ENCODE data around the gene TMEM88. TPM values are rescaled to one million over a fixed set of nuclear protein-coding genes. Genes with fewer than 3 reads are reported as not detected.

The TMEM88 gene
- total and polyA plus RNA-seq, 2 of the 13 experiments (the other 11 are each of a cell fraction or from before 2014, with no cell fraction given), result 0.31 to 0.66 TPM

DNA sequence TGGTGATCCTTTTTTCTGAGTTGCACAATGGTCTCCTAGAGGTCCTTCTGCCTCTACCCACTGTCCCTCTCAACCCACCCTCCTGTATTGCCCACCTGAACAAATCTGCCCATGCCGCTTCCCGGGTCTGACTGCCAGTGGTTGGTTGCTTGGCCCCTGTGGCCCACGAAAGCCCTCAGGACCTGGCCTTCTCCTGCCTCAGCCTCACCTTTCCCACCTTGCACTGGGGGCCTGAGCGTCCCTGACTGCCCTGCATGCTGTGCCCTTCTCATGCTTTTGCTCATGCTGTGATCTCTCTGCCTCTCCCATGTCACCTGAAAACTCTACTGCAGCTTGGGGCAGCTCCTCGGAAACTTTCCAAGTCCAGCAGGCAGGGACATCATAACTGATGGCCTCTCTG lies 34.6 kb upstream of the TMEM88 start:
- BruUV-seq (replicated peaks), result no TSS peak
- CTCF ChIA-PET (ENCODE audit: low intra/inter-chr PET ratio, low total read pairs), result no interaction called here

More for the DNA sequence above, 34.6 kb upstream of the TMEM88 start:
- POLR2A ChIA-PET, result no interaction called here
- no peaks in the 10 kb centered on the region for H3K79me2 ChIP-seq (ENCODE audit: insufficient read depth, low read length)
- WGBS (ENCODE audit: low lambda C conversion rate), result 9% methylated on average over 5 of the region's 5 CpGs
- no peaks in the 10 kb centered on the region for H4K20me1 ChIP-seq (ENCODE audit: insufficient read depth, low read length)
- TF ChIP-seq, protein P1, sequence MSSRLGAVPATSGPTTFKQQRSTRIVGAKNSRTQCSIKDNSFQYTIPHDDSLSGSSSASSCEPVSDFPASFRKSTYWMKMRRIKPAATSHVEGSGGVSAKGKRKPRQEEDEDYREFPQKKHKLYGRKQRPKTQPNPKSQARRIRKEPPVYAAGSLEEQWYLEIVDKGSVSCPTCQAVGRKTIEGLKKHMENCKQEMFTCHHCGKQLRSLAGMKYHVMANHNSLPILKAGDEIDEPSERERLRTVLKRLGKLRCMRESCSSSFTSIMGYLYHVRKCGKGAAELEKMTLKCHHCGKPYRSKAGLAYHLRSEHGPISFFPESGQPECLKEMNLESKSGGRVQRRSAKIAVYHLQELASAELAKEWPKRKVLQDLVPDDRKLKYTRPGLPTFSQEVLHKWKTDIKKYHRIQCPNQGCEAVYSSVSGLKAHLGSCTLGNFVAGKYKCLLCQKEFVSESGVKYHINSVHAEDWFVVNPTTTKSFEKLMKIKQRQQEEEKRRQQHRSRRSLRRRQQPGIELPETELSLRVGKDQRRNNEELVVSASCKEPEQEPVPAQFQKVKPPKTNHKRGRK (CRISPR knock-in tag; IDR thresholded peaks at IDR 0.05), result no peak
- TF ChIP-seq KLF13 (CRISPR knock-in tag; IDR thresholded peaks at IDR 0.05), result no peak
- TF ChIP-seq NR2C2 (CRISPR knock-in tag; IDR thresholded peaks at IDR 0.05; ENCODE audit: borderline replicate concordance), result no peak
- TF ChIP-seq, protein P2, sequence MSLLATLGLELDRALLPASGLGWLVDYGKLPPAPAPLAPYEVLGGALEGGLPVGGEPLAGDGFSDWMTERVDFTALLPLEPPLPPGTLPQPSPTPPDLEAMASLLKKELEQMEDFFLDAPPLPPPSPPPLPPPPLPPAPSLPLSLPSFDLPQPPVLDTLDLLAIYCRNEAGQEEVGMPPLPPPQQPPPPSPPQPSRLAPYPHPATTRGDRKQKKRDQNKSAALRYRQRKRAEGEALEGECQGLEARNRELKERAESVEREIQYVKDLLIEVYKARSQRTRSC (CRISPR knock-in tag; IDR thresholded peaks at IDR 0.05; ENCODE audit: low read depth), result no peak
- TF ChIP-seq ZNF329 (CRISPR knock-in tag; IDR thresholded peaks at IDR 0.05; ENCODE audit: low read depth), result no peak
- no peak for TF ChIP-seq MIER2 (CRISPR knock-in tag; IDR thresholded peaks at IDR 0.05)
- no peak for TF ChIP-seq NCOA5 (CRISPR knock-in tag; IDR thresholded peaks at IDR 0.05)
- TF ChIP-seq TBX2 (CRISPR knock-in tag; IDR thresholded peaks at IDR 0.05; ENCODE audit: borderline replicate concordance), result no peak
- no peak for TF ChIP-seq ZNF446 (CRISPR knock-in tag; IDR thresholded peaks at IDR 0.05)
- no peak for TF ChIP-seq NFE2 (CRISPR knock-in tag; IDR thresholded peaks at IDR 0.05)
- no peak for TF ChIP-seq SRF (IDR thresholded peaks at IDR 0.05; ENCODE audit: low read depth, low read length)
- TF ChIP-seq HCFC1 (IDR thresholded peaks at IDR 0.05; ENCODE audit: low read depth, low read length), result no peak
- no peak for TF ChIP-seq SP4 (CRISPR knock-in tag; IDR thresholded peaks at IDR 0.05)
- TF ChIP-seq U2AF1 (optimal IDR thresholded peaks at IDR 0.05; ENCODE audit: low read depth, low read length), result no peak
- no peak for TF ChIP-seq GABPB1 (CRISPR knock-in tag; IDR thresholded peaks at IDR 0.05)
- no peak for TF ChIP-seq ISX (CRISPR knock-in tag; conservative IDR thresholded peaks at IDR 0.05)
- TF ChIP-seq, protein P3, sequence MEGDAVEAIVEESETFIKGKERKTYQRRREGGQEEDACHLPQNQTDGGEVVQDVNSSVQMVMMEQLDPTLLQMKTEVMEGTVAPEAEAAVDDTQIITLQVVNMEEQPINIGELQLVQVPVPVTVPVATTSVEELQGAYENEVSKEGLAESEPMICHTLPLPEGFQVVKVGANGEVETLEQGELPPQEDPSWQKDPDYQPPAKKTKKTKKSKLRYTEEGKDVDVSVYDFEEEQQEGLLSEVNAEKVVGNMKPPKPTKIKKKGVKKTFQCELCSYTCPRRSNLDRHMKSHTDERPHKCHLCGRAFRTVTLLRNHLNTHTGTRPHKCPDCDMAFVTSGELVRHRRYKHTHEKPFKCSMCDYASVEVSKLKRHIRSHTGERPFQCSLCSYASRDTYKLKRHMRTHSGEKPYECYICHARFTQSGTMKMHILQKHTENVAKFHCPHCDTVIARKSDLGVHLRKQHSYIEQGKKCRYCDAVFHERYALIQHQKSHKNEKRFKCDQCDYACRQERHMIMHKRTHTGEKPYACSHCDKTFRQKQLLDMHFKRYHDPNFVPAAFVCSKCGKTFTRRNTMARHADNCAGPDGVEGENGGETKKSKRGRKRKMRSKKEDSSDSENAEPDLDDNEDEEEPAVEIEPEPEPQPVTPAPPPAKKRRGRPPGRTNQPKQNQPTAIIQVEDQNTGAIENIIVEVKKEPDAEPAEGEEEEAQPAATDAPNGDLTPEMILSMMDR (CRISPR knock-in tag; IDR thresholded peaks at IDR 0.05), result no peak
- TF ChIP-seq TP53 (CRISPR knock-in tag; conservative IDR thresholded peaks at IDR 0.05), result no peak
- no peak for FAIRE-seq
- H3K4me3 ChIP-seq (replicated peaks in 1 of 3; ENCODE audit: insufficient read depth in 1 of 3, low read depth in 2 of 3, low read length in 3 of 3), result no peak overlapping the region
- no peaks in the 10 kb centered on the region for H3K4me1 ChIP-seq (ENCODE audit: insufficient read depth, low read length)
- peaks cover 1 to 49% of the 10 kb centered on the region in 2 experiments; a peak in 4 of 5 replicates for H3K27me3 ChIP-seq (ENCODE audit: control insufficient read depth in 1 of 2, insufficient read depth in 2 of 2, low read length in 2 of 2)
- ATAC-seq, result no peak
- H3K27ac ChIP-seq (ENCODE audit: extremely low read length, insufficient read depth, low read length), result no peak overlapping the region
- in situ Hi-C loops (cut with HindIII; ENCODE audit: extremely low pct_ligation_motif_present, low pct_unique_long_range_greater_than_20kb) (loop anchor here (5.0 kb wide), 1 partner anchor 77 kb away; no protein-coding TSS in a partner anchor), intact Hi-C loops (cut with micrococcal nuclease; ENCODE audit: unreplicated experiment) (loop anchor here (5.0 kb wide), 1 partner anchor 78 kb away; no protein-coding TSS in a partner anchor)
- DNase-seq (ENCODE audit: low spot score), result no peak
- no peak overlapping the region for H3K9ac ChIP-seq (ENCODE audit: insufficient read depth, low read depth, low read length)
- H3K36me3 ChIP-seq (replicated peaks in 1 of 2; ENCODE audit: control insufficient read depth in 1 of 2, insufficient read depth in 2 of 2, low read length in 2 of 2), result no peaks in the 10 kb centered on the region
- H3K9me3 ChIP-seq (ENCODE audit: low read length), result no peaks in the 10 kb centered on the region
- H2AFZ ChIP-seq (ENCODE audit: low read length), result no peak overlapping the region
- H3K4me2 ChIP-seq (ENCODE audit: low read depth, low read length), result no peak overlapping the region

All from HepG2 (cell line).